Activated CD8-positive, alpha-beta memory T cell treated with anti-CD3 and anti-CD28 coated beads, Interleukin-2, amount 50 U/mL, for 24 hours (primary cell): ENCODE measurements around the gene FHIT.
"Not testable (repeated sequence)": the region's sequence is repeated elsewhere in the genome, so short reads cannot be mapped to it uniquely, and the experiment has no call there.

Source experiments
- DNase-seq: peaks from one replicate; pipeline ENCODE4 v3.0.0-alpha.2; 2020; ENCODE audit errors: extremely low read depth

FHIT gene

DNA sequence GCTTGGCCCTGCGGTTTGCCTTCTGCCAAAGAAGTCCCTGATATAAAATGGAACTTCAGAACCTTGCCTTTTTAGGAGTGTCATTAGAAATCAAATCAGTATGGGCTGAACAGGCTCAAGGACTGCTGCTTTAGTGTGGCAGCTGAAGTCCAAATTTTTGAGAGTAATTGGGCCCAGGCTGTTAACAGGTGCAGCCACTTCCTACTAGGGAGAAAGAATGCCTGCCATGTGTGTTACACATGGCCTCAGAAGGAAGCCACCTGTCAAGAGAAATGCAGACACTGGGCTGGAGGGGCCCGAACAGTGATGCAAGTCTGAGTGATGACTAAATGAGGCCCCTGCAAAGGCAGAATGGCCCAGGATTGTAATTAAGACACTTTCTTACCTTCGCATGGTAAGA lies 1414.7 kb downstream of the FHIT start:
- no peak for DNase-seq

DNA sequence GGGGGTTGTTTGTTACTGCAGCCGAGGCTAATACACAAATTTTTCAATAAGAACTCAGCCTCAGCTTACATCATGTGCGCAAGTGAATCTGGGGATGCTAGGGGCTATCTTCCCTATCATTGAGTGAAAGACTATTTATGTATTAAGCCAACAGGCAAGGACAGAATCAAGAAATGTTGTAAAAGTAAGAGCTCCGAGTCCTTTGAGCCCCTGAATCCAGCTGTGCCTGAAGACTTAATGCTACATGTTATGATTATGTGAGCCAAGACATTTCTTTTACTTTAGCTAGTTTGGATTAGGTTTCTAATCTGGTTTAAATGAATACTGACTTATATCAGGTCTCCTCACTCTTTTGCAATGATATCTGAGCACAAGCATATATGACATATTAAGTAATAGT lies 1418.5 kb downstream of the FHIT start:
- DNase-seq, result no peak

DNA sequence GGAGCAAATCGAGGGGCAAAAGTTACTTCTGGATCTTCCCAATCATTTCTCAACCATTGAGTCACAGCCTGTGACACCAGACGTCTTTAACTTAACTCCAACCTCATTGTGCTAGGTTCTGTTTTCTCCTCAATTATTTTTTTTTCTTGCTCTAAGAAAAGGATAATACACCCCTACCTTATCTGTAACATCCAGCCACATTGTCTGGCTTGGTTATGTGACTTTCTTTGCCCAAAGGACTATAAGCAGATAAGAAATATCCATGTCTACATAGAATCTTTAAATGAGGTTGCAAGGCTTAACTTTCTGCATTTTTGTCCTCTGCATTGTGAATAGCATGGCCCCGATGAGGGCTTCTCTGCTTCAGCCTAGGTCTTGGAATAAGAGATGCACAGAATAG lies 1419.0 kb downstream of the FHIT start:
- DNase-seq, result no peak

DNA sequence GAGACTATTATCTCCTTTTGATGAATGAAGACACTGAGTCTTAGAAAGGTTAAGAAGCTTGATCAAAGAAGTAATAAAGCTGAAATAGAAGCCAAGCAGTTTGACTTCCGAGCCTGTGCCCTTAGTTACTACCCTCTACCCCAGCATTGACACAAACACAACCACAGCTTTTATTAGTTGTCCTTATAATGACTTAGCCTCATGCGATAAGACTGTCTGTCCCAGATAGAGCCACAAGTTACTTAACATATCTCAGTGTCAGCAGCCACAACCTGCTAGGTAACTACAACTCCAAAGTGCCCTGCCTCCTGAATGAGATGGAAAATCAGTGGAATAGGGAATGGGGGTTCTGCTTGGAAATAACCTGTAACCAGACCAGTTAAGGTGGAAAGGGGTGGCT lies 1419.9 kb downstream of the FHIT start:
- no peak for DNase-seq

DNA sequence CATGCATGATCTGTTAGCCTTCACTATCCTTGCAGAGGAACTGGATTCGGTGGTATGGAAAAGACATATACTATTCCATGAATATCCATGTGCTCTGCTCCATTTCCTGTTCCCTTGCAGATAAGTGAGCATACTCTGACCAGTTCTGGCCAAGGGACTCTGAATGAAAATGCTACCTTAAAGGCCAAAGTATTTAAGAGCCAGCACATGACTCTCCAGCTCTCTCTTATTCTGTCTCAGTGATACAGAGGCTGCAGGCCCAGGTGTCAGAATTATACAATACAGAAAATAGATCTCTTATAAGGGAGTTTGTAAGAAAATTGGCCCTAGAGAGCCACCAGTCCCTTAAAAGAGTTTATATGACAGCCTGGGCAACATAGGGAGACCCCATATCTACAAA lies 1421.7 kb downstream of the FHIT start:
- DNase-seq, result no peak

DNA sequence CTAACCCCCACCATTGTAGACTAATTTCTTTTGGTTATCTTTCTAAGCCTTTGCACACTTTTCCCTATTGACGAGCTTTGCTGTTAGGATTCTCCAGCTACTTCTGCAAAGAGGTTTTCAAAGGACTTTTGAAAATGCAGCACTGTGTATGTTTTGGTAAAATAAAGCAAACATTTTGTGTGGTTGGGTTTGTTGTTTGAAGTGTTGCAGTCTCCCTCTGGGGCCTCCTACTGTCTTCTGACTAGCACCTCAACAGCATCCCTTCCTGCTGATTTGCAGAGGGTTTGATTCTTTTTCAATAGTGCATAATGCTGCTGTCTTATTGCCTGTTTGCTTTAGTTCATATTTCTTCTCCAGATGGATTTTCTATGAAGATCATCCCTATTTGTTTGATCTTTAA lies 1426.4 kb downstream of the FHIT start:
- DNase-seq, result no peak

DNA sequence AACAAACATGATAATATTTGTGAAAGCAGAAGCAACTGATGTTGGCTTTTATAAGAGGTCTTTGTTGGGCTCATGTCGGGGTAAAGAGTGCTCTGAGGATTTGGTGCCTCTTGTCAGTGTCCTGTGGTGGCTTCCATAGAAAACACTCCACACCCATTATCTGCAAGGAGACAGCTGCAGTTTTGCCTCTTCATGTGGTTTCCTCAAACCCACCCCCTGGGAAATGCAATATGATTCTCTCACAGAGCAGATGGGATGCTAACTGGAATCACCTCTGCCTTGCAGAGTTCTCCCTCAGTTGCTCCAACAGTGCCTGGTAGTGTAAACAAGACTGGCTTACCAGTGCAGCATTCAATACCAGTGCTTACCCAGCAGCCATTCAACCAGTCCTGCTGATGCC lies 1430.0 kb downstream of the FHIT start:
- DNase-seq, result no peak

DNA sequence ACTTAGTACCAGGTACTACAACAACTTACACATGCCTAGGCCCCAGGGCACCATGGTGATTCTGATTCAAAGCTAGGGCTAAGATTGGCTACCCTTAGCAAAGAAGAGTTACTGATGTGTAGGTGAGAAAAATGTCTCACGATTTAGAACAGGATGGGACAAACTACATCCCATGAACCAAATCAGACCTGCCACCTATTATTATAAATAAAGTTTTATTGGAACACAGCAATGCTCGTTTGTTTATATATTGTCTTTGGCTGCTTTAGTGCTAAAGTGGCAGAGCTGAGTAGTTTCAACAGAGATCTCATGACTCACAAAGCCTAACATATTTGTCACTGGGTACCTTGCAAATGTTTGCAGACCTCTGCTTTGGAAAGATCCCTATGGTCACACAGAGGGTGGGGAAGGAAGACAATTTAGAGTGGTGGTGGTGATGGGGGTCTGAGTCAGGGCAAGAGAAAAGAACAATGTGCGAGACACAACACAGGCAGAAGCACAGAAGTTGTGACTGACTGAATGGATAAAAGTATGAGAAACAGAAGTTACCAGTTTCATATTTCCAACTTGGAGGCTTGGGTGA lies 1430.8 kb downstream of the FHIT start:
- no peak for DNase-seq

DNA sequence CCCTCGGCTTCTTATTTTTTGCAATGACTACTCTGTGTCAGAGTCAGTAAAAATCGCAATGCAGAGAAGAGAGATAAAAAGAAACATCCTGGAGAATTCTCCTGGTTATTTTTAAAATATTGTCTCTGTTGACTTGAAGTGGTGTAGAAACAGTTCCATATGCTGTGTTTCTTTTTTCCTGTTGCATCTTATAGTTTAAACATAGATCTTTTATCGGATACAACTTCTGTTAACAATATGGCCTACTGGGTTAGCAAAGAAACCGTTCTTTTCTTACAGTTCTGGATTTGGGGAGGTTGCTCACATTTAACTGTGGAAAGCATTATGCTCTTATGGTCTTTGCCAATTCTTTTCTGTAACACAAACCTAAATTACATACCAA lies 1432.3 kb downstream of the FHIT start:
- DNase-seq, result no peak

DNA sequence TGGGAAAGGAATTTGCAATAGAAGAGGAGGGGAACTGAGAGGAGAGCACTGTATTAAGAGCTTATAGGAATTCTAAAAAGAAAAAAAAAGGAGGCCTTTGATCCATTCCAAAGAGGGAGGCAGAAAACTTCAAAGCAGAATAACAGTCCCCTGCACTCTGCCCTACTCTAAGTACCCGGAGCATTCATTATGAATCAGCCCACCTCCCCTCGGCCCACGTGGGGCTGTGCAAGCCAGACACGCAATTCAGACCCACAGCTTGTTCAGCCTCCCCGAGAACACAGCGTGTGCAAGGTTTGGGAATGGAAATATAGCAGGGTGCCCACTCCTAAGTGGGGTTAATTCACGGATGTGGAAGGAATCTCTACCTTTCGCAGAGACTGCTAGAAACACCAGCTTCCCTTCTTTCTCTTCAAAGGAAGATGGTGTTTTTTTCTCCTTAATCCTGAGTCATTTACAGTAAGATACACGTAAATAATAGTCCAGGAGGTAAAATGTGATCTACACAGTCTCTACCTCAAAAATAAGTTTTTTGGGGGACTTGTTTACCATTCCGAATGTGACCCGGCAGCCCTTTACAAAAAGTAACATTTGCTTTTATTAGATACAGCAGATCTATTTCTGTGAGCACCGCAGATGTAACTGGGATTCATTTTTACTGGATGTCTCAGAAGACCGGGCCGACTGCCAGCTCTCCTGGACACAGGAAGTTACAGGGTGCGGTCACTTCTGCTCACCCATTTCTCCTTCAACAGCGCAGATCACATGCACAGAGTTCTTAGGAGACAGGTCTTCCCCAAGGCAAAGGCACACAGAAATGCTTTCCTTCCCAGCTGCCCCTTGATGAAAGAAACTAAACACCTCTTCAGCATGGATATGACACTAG lies 1433.0 kb downstream of the FHIT start:
- no peak for DNase-seq

DNA sequence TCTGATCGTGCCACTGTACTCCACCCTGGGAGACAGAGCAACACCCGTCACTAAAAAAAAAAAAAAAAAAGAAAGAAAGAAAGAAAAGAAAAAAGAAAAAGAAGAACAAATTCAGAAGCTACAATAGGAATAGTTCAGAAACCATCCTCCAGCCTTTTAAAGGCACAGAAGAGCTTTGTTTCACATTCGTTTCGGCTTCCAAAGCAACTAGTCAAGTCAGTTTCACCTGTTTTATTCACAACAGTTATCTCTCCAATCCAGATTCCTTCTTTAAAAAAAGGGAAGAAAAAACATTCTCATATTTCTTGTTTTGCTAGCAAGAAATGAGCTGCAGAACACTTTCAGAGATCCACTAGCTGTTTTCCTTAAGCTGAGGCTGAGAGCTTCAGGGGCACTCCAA lies 1433.7 kb downstream of the FHIT start:
- no peak for DNase-seq

DNA sequence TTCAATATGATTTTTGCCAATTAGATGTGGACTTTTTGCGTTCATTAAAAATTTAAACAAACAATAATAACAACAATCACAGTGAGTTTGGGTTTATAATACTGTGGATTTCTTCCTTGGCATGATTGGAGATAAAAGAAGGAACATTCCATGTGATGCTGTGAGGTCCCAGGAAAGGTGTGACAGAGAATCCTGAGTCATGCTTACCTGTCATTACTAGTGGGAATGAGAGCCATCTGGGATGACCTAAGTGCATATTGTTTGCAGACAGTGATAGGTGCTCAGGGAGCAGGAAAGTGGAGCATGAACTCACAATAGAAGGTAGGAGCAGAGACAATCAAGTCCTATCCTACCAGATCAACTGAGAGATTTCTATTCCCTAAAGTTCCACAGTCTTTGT lies 1434.9 kb downstream of the FHIT start:
- no peak for DNase-seq

DNA sequence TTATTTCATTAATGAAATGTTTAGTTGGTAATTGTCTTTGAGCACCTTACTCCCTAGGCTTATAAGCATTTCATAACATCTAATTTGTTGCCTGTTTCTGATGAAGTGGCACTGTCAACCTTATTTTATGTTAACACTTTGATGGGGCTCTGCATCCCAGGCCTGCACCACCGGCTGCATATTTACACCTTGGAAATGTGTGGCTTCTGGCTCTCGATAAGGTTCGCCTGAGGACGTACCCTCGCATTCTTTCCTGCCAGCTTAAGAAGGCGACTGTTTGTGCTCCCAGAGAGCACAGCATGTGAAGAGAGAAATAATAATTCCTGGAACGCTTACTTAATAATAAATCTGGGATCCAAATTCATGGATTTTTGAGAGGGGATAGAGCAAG lies 1438.1 kb downstream of the FHIT start:
- no peak for DNase-seq

DNA sequence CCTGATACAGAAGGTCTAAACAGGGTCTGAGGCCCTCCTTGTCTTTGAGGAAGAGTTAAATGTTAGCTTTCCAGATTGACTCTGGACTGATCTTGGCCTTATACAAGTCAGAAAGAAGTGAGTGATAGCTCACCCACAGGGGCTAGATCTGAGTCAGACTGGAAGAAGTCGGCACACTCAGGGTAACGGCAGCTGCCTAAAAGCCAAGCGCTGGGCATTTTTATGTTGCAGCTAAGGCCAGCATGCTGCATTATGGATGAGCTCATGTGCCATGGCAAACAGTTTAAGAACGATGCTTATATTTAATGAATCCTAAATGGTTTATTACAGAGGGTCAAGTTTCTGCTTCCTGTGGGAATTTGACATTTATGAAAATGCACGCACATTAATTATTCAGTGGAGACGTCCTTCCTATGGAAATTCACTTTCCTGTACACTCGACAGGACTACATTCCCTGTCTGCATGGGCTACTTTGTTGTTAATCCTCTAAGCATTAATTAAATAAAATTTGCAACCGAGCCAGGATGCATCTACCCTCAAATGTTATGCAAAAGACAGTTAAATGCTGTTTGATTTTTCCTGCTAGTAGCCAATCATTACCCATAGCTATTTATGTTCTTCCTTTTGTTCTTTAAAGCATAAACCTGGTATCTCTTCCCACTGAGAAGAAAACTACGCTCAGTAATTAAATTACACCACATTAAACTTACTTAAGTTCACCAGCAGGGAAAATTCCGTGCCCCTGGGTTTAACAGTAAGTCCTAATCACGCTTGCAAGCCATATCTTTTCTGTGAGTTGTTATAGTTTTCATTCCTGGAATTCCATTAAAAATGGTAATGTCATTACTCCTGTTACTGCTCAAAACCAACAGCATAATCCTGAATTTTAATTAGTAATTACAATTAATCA lies 1438.8 kb downstream of the FHIT start:
- no peak for DNase-seq

DNA sequence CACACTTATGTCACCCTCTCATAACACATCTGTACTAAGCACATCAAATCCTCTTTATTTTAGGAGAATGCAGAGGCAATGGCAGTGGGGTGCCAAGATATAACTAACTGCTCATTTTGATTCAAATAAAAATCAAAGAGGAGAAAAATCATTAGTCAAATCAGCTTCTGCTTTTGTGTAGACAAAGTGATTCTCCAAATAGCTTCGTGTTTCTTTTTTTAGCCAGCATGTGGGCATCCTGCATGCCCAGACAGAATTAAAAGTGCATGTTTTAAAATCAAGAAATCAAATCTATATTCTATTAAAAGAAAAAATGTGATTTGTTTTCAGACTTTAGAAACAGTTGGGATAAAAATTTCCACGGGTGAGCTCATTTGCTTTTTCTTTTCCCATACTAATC lies 1440.1 kb downstream of the FHIT start:
- no peak for DNase-seq

DNA sequence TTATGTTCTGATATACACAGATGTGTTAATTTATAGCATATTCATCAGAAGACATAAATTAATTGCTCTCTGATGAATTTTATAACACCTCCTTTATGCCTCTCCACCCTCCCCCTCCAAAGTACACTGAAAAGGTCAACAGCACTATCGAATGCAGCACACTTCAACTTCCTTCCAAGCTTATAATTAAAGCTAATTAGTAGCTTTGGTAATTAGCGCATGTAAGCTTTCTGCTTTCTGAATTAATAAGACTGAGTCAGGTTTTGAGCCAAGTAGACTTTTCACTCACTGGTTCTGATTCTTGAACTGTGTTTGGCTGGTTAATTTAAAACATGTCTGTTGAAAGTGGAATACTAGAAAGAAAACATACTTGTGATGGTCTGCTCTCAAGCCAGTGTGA lies 1440.6 kb downstream of the FHIT start:
- DNase-seq, result no peak

DNA sequence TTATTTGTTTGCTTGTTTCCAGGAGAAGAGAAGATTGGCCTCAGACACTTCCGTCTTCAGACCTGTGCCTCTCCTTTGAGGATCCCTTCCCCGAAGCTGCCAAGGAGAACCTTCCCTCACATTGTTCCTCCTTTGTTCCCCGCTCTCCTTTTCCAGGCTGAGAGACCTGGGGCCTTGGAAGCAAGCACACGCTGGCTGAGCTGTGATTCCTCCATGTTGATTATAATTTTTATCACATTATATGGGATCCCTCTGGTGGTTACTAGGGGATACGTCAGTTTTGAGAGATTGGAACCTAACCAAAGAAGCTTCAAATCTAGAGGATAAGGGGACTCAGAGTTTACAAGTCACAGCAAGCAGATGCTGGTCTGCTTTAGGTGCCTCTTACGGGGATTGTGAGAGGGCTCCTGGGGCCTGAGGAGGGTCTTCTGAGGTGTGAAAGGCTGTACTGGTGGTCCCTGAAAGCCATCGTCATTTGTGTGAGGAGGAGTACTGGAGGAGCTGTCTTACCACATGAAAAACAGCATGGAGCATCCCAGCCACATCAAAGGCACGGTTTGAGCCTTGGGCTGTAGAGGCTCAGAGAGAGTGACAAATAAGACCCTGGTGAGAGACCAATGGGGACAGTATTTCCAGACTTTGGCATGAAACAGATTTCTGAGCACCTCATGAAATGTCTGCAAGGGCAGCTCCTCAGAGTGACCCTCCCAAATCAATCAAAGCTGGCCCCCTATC lies 1441.4 kb downstream of the FHIT start:
- DNase-seq, result no peak

DNA sequence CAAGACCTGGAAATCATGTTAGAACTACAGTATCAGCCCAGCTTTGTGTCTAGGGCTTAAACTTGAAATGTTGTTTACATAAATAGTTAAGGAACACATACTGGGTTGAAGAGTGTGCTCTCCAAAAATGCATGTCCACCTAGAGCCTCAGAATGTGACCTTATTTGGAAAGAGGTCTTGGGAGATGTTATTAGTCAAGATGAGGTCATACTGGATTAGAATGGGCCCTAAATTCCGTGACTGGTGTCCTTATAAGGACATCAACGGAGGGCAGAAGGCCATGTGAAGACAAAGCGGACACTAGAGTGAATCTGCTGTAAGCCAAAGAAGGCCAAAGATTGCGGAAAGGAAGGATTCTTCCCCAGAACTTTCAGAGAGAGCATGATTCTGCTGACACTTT lies 1442.2 kb downstream of the FHIT start:
- no peak for DNase-seq

DNA sequence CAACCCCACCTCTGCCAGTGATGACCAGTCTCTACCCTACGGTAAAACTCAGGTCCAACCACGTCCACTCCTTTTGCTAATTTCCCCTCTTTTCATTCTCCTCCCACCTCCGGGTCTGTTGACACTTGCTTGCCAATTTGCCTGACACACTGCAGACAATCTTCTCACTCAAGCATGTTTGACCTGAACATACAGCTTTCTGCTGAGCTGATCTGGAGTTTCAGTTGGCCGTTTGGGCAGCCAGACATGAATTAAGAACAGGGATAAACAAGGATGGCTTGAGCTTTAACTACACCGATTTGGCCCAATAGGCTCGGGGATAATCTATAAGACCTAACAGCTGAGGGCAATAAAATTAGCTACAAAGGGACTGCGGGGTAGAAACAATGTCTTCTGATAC lies 1442.8 kb downstream of the FHIT start:
- no peak for DNase-seq

DNA sequence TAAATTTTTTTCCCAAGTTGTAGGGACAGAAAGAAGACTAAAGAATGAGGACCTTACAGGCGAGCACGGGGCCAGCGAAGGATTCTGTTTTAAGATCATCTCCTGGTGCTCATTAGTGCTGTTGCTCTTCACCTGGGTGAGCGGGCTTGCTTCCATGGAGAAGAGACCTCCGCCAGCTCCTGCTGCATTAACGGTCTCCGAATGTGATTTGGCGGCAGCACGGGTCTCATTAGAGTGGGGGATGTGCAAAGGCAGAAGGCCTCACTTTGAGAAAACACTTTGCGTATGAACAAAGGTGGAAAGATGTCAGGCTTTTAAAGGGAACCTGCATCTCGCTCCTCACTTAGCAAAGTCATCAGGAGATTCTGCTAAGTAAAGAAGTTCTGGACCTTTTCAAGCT lies 1448.0 kb downstream of the FHIT start:
- no peak for DNase-seq

DNA sequence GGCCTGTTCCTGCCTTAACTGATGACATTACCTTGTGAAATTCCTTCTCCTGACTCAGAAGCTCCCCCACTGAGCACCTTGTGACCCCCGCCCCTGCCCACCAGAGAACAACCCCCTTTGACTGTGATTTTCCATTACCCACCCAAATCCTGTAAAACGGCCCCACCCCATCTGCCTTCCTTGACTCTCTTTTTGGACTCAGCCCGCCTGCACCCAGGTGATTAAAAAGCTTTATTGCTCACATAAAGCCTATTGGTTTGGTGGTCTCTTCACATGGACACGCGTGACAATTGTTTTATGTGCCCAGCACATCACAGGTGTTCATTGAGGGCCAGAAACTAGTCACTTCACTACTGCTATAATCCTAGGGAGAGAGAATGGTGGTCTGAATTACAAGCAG lies 1448.8 kb downstream of the FHIT start:
- not testable (repeated sequence) for DNase-seq

DNA sequence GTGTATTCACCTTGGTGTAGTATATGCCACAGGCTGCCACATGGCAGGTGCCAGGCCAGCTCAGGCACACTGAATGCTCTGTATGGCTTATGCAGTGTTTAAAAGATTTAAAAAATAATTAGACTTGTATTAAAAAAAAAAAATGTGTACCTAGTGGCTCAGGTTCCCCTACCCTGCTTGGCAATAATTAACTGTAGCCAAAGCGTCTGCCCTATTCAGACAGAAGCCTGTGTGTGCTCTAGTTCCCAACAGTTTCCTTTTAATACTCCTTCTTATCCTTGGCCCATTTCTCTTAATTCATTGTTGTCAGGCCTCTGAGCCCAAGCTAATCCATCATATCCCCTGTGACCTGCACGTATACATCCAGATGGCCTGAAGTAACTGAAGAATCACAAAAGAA lies 1449.2 kb downstream of the FHIT start:
- DNase-seq, result no peak
